IMR-90 (cell line): ENCODE measurements around the gene FUT2. TPM values are rescaled to one million over a fixed set of nuclear protein-coding genes. Genes with fewer than 3 reads are reported as not detected.

Source experiments
- ATAC-seq: fragments of 200-7000 bp; cut with Tn5 transposase; 2 replicates; pipeline ENCODE4 v1.9.1; 2020; ENCODE audit warnings: low read depth, mild to moderate bottlenecking, moderate library complexity
- BruUV-seq: library from RNA; stranded (reverse); fragments of 400-500 nt; replicated peaks from 2 replicates; lab custom pipeline; 2021; lab: Mats Ljungman, UMichigan
- CTCF ChIA-PET: fragments of 300-600 bp; formaldehyde crosslinking; extraction: SDS; loops from one replicate; lab custom pipeline; 2021; ENCODE audit warnings: antibody characterized with exemption; lab: Yijun Ruan, JAX
- POLR2A ChIA-PET: fragments of 300-600 bp; sonication (Branson Sonifier 250); formaldehyde crosslinking; loops from one replicate; lab custom pipeline; 2022; ENCODE audit warnings: antibody characterized with exemption; ENCODE audit not compliant: unreplicated experiment; lab: Charles Lee
- DNase-seq: peaks from one replicate; pipeline ENCODE4 v3.0.0; 2013
- H2AFZ ChIP-seq: replicated peaks from 2 replicates; pipeline ENCODE3; 2013; ENCODE audit warnings: low read length, mild to moderate bottlenecking; ENCODE audit not compliant: poor library complexity
- H2AK5ac ChIP-seq: 2 replicates; pipeline ENCODE4 v1.6.1; 2013; ENCODE audit warnings: low read depth, low read length, inconsistent platforms
- H2AK9ac ChIP-seq: replicated peaks from 2 replicates; pipeline ENCODE3; 2013; ENCODE audit warnings: mild to moderate bottlenecking, low read depth, low read length, moderate library complexity; ENCODE audit not compliant: poor library complexity
- H2BK120ac ChIP-seq: 2 replicates; pipeline ENCODE4 v1.6.1; 2013; ENCODE audit warnings: low read depth, low read length, inconsistent platforms
- H2BK15ac ChIP-seq: 3 replicates; pipeline ENCODE4 v1.6.1; 2013; ENCODE audit warnings: low read depth, low read length, inconsistent platforms
- H2BK20ac ChIP-seq: 2 replicates; pipeline ENCODE4 v1.6.1; 2013; ENCODE audit warnings: low read depth, mild to moderate bottlenecking, inconsistent platforms, low read length, moderate library complexity
- H2BK5ac ChIP-seq: 2 replicates; pipeline ENCODE4 v1.6.1; 2013; ENCODE audit warnings: mild to moderate bottlenecking, low read depth, low read length, inconsistent platforms; ENCODE audit not compliant: poor library complexity, severe bottlenecking
- H3K14ac ChIP-seq: replicated peaks from 2 replicates; pipeline ENCODE4 v1.6.1; 2013; ENCODE audit warnings: low read depth, low read length, inconsistent platforms
- H3K18ac ChIP-seq: 2 replicates; pipeline ENCODE4 v1.6.1; 2013; ENCODE audit warnings: low read depth, low read length, control low read depth
- H3K23ac ChIP-seq: 2 replicates; pipeline ENCODE4 v1.6.1; 2013; ENCODE audit warnings: low read depth, low read length, inconsistent platforms
- H3K27ac ChIP-seq: 2 replicates; pipeline ENCODE4 v1.5.1; 2013; ENCODE audit warnings: mild to moderate bottlenecking, control low read depth, low read length; ENCODE audit not compliant: insufficient read depth
- H3K27me3 ChIP-seq: 2 replicates; pipeline ENCODE4 v1.6.1; 2013; ENCODE audit warnings: low read length; ENCODE audit not compliant: control insufficient read depth, insufficient read depth
- H3K36me3 ChIP-seq: 2 replicates; pipeline ENCODE4 v1.6.1; 2013; ENCODE audit warnings: low read length, mixed read lengths; ENCODE audit not compliant: control insufficient read depth, insufficient read depth
- H3K4ac ChIP-seq: 2 replicates; pipeline ENCODE4 v1.6.1; 2013; ENCODE audit warnings: low read depth, low read length, inconsistent platforms
- H3K4me1 ChIP-seq: 2 replicates; pipeline ENCODE4 v1.6.1; 2013; ENCODE audit warnings: low read length, mixed read lengths; ENCODE audit not compliant: control insufficient read depth, insufficient read depth
- H3K4me2 ChIP-seq: 2 replicates; pipeline ENCODE4 v1.6.1; 2013; ENCODE audit warnings: low read depth, mild to moderate bottlenecking, control low read depth, low read length, moderate library complexity
- H3K4me3 ChIP-seq: 2 replicates; pipeline ENCODE4 v1.5.1; 2013; ENCODE audit warnings: low read depth, mild to moderate bottlenecking, control low read depth, low read length, moderate library complexity; ENCODE audit not compliant: insufficient read depth
- H3K56ac ChIP-seq: 2 replicates; pipeline ENCODE4 v1.6.1; 2013; ENCODE audit warnings: low read length, inconsistent platforms; ENCODE audit not compliant: insufficient read depth; ENCODE audit errors: extremely low read depth
- H3K79me1 ChIP-seq, 2 experiments: 2 replicates each; pipeline ENCODE4 v1.6.1; 2013; ENCODE audit warnings: low read length in 2 of 2, inconsistent platforms in 1 of 2, low read depth in 1 of 2
- H3K9ac ChIP-seq: 2 replicates; pipeline ENCODE4 v1.6.1; 2013; ENCODE audit warnings: low read depth, low read length, control low read depth
- H3K9me1 ChIP-seq: 2 replicates; pipeline ENCODE4 v1.6.1; 2013; ENCODE audit warnings: low read length, inconsistent platforms; ENCODE audit not compliant: insufficient read depth
- H3K9me3 ChIP-seq: 2 replicates; pipeline ENCODE4 v1.6.1; 2013; ENCODE audit warnings: low read length; ENCODE audit not compliant: control insufficient read depth, insufficient read depth
- H4K20me1 ChIP-seq: 2 replicates; pipeline ENCODE4 v1.6.1; 2013; ENCODE audit warnings: low read length, inconsistent platforms; ENCODE audit not compliant: insufficient read depth
- H4K5ac ChIP-seq: 2 replicates; pipeline ENCODE4 v1.6.1; 2013; ENCODE audit warnings: mild to moderate bottlenecking, low read depth, low read length, control low read depth
- H4K8ac ChIP-seq, 2 experiments: 2 replicates each; pipeline ENCODE4 v1.6.1; 2013; ENCODE audit warnings: low read depth in 2 of 2, low read length in 2 of 2, control low read depth in 1 of 2, inconsistent platforms in 1 of 2
- H4K91ac ChIP-seq: 2 replicates; pipeline ENCODE4 v1.6.1; 2013; ENCODE audit warnings: low read depth, low read length, inconsistent platforms; ENCODE audit not compliant: insufficient read depth
- CTCF ChIP-seq: conservative IDR thresholded peaks from 2 replicates; pipeline ENCODE4 v1.5.1; 2012; ENCODE audit warnings: mild to moderate bottlenecking, low read depth, low read length, improper control_type of control experiment
- ELK1 ChIP-seq: fragments of 150-350 bp; IDR thresholded peaks from 2 replicates; pipeline ENCODE4 v1.6.1; 2016; ENCODE audit warnings: low read depth, mild to moderate bottlenecking, low read length, moderate library complexity, borderline replicate concordance
- FOS ChIP-seq: fragments of 150-350 bp; IDR thresholded peaks from 2 replicates; pipeline ENCODE4 v1.6.1; 2016; ENCODE audit warnings: low read depth, low read length
- MAFK ChIP-seq: IDR thresholded peaks from 2 replicates; pipeline ENCODE4 v1.6.1; 2012; ENCODE audit warnings: low read depth, low read length, improper control_type of control experiment
- MXI1 ChIP-seq: IDR thresholded peaks from 2 replicates; pipeline ENCODE4 v1.6.1; 2012; ENCODE audit warnings: low read depth, mild to moderate bottlenecking, low read length, moderate library complexity, borderline replicate concordance
- NFE2L2 ChIP-seq: fragments of 150-350 bp; IDR thresholded peaks from 2 replicates; pipeline ENCODE4 v1.6.1; 2016; ENCODE audit warnings: low read depth, mild to moderate bottlenecking, low read length
- POLR2A ChIP-seq: IDR thresholded peaks from 2 replicates; pipeline ENCODE4 v1.6.1; 2012; ENCODE audit warnings: mild to moderate bottlenecking, low read depth, low read length
- RAD21 ChIP-seq: IDR thresholded peaks from 2 replicates; pipeline ENCODE4 v1.6.1; 2012; ENCODE audit warnings: low read length, improper control_type of control experiment
- RCOR1 ChIP-seq: IDR thresholded peaks from 2 replicates; pipeline ENCODE4 v1.6.1; 2012; ENCODE audit warnings: mild to moderate bottlenecking, low read length, improper control_type of control experiment; ENCODE audit not compliant: insufficient replicate concordance
- USF2 ChIP-seq: fragments of 150-350 bp; IDR thresholded peaks from 2 replicates; pipeline ENCODE4 v1.6.1; 2017; ENCODE audit warnings: mild to moderate bottlenecking, antibody characterized with exemption, low read length, low read depth
- WGBS, 2 experiments: methylation state at CpG; one replicate each; pipeline versions ENCODE4 v1.1.5 to v1.1.7; 2013; ENCODE audit warnings: missing lambda C conversion rate in 2 of 2; ENCODE audit not compliant: insufficient read length in 1 of 2; ENCODE audit errors: extremely low coverage in 2 of 2; 5-methylcytosine and 5-hydroxymethylcytosine counted together
- dilution Hi-C: fragments of 300-500 bp; cut with HindIII; formaldehyde crosslinking; loops from one replicate; pipeline ENCODE4 v1.14.3; 2018; ENCODE audit warnings: low sequenced_read_pairs; ENCODE audit not compliant: unreplicated experiment
- in situ Hi-C: fragments of 300-500 bp; cut with MboI; formaldehyde crosslinking; loops from 3 replicates; pipeline ENCODE4 v1.14.3; 2019; ENCODE audit warnings: low sequenced_read_pairs, inconsistent platforms, mixed read lengths
- intact Hi-C: fragments of 100-400 bp; cut with micrococcal nuclease; formaldehyde crosslinking; loops from 2 replicates; pipeline ENCODE4 v1.10.0; 2022
- polyA plus RNA-seq, 3 experiments: library from polyadenylated mRNA; depleted of rRNA; stranded (reverse); fragments of >200 nt; gene quantifications; 2 replicates each; pipeline ENCODE4 v1.2.3, GENCODE V29; 2012; ENCODE audit warnings: low replicate concordance in 1 of 3
- total RNA-seq: library from RNA; depleted of rRNA; stranded (reverse); fragments of >200 nt; gene quantifications from 2 replicates; pipeline ENCODE4 v1.2.3, GENCODE V29; 2012

The FUT2 gene
- total and polyA plus RNA-seq, 2 of the 4 experiments (the other 2 are of a cell fraction): not detected

- H4K5ac ChIP-seq: no peak overlapping the region
- in situ Hi-C loops: no loop called here
- no peak overlapping the region for H3K14ac ChIP-seq
- H3K79me1 ChIP-seq: no peaks in the 10 kb centered on the region
- H3K4ac ChIP-seq: no peak overlapping the region
- no peaks in the 10 kb centered on the region for H3K36me3 ChIP-seq
- H3K56ac ChIP-seq: no peak overlapping the region
- no peak overlapping the region for H2BK15ac ChIP-seq
- WGBS, 2 experiments: 4% methylated on average over 10 of the region's 51 CpGs; no CpG with 5 or more reads in 1 of the 2 experiments
- BruUV-seq: no TSS peak
- peaks cover 5% of the 10 kb centered on the region for H3K4me1 ChIP-seq
- no peak overlapping the region for H2BK5ac ChIP-seq
- intact Hi-C loops: no loop called here
- H4K8ac ChIP-seq: no peak overlapping the region
- H3K9me1 ChIP-seq: peaks cover 3% of the 10 kb centered on the region
- no peak overlapping the region for H2BK20ac ChIP-seq
- TF ChIP-seq RCOR1 (no peak), MXI1 (no peak), ELK1 (no peak), USF2 (no peak), MAFK (no peak), NFE2L2 (no peak), RAD21 (no peak), FOS (no peak), POLR2A (no peak), CTCF (no peak)
- ChIA-PET POLR2A (no interaction called here), CTCF (interaction anchor here (0.5 kb wide), 1 partner anchor 90 kb away, joined by 3 read pairs; no protein-coding TSS in a partner anchor)
- ATAC-seq (no peak), DNase-seq (no peak)
- peak overlapping the region; percentile 57; the same call in 1 of the 2 replicates for H3K4me3 ChIP-seq
- H2AK9ac ChIP-seq: no peak overlapping the region
- no peak overlapping the region for H2AK5ac ChIP-seq
- dilution Hi-C loops: no loop called here
- H4K91ac ChIP-seq: no peak overlapping the region
- H3K27me3 ChIP-seq: peaks cover 26% of the 10 kb centered on the region
- H3K23ac ChIP-seq: no peak overlapping the region
- H3K27ac ChIP-seq: no peak overlapping the region
- no peak overlapping the region for H2BK120ac ChIP-seq
- no peak overlapping the region for H3K18ac ChIP-seq
- H3K9me3 ChIP-seq: peaks cover 3% of the 10 kb centered on the region
- H4K20me1 ChIP-seq: no peaks in the 10 kb centered on the region
- H3K4me2 ChIP-seq: no peak overlapping the region; the same call in 1 of the 2 replicates
- no peak overlapping the region for H3K9ac ChIP-seq
- peak overlapping the region; percentile 88 for H2AFZ ChIP-seq
These were observed 43.8 kb downstream of the FUT2 start for GRCh38 chr19:48739404-48740163.
